H1 (cell line): ENCODE measurements around the gene AQP12A. TPM values are rescaled to one million over a fixed set of nuclear protein-coding genes. Genes with fewer than 3 reads are reported as not detected.
"Not testable (repeated sequence)": the region's sequence is repeated elsewhere in the genome, so short reads cannot be mapped to it uniquely, and the experiment has no call there.

ENCODE experiments used
- CTCF ChIA-PET: fragments of 300-600 bp; sonication (Branson Sonifier 250); formaldehyde crosslinking; loops from one replicate; lab custom pipeline; 2021; ENCODE audit not compliant: partially characterized antibody; lab: Charles Lee
- POLR2A ChIA-PET: fragments of 300-600 bp; sonication (Branson Sonifier 250); formaldehyde crosslinking; loops from one replicate; lab custom pipeline; 2021; ENCODE audit warnings: inconsistent platforms; ENCODE audit not compliant: partially characterized antibody; lab: Charles Lee
- DNase-seq, 2 experiments: peaks; one replicate each; pipeline versions ENCODE4 v3.0.0 to v3.0.0-alpha.2; 2010 to 2022; ENCODE audit warnings: low spot score in 2 of 2, low read depth in 1 of 2, mixed read lengths in 1 of 2
- FAIRE-seq: peaks from 2 replicates; lab custom pipeline; 2011; peaks lifted over from hg19 to GRCh38; lab: Jason Lieb, UNC
- H2AFZ ChIP-seq: 2 replicates; pipeline ENCODE4 v1.8.1; 2012; ENCODE audit warnings: low read length, inconsistent platforms
- H2AK5ac ChIP-seq: 2 replicates; pipeline ENCODE4 v1.6.1; 2013; ENCODE audit warnings: low read depth, low read length
- H2BK120ac ChIP-seq: replicated peaks from 2 replicates; pipeline ENCODE3; 2013; ENCODE audit warnings: low read depth, low read length, inconsistent platforms
- H2BK12ac ChIP-seq: 2 replicates; pipeline ENCODE4 v1.6.1; 2013; ENCODE audit warnings: low read depth, low read length
- H2BK15ac ChIP-seq: 2 replicates; pipeline ENCODE4 v1.6.1; 2013; ENCODE audit warnings: low read length
- H2BK20ac ChIP-seq: 2 replicates; pipeline ENCODE4 v1.6.1; 2013; ENCODE audit warnings: low read length
- H2BK5ac ChIP-seq: 2 replicates; pipeline ENCODE4 v1.6.1; 2013; ENCODE audit warnings: low read depth, low read length
- H3K14ac ChIP-seq: 2 replicates; pipeline ENCODE4 v1.6.1; 2013; ENCODE audit warnings: inconsistent platforms; ENCODE audit not compliant: insufficient read length
- H3K18ac ChIP-seq: 2 replicates; pipeline ENCODE4 v1.6.1; 2013; ENCODE audit warnings: low read length; ENCODE audit errors: extremely low read depth
- H3K23ac ChIP-seq: 2 replicates; pipeline ENCODE4 v1.6.1; 2013; ENCODE audit warnings: inconsistent platforms; ENCODE audit not compliant: insufficient read length
- H3K23me2 ChIP-seq: 2 replicates; pipeline ENCODE4 v1.6.1; 2013; ENCODE audit warnings: low read depth, low read length
- H3K27ac ChIP-seq: 2 replicates; pipeline ENCODE4 v1.6.1; 2011; ENCODE audit warnings: low read depth, low read length, inconsistent platforms
- H3K27me3 ChIP-seq, 4 experiments: replicated peaks in 1 of 4; 1 replicate in 1 of 4; 2 replicates in 3 of 4; pipeline versions ENCODE4 v1.6.1 to v1.8.1; 2011 to 2013; ENCODE audit warnings: low read length in 3 of 4, mild to moderate bottlenecking in 3 of 4, inconsistent platforms in 2 of 4, mixed read lengths in 2 of 4, moderate library complexity in 1 of 4; ENCODE audit not compliant: control insufficient read depth in 3 of 4, insufficient read depth in 3 of 4; ENCODE audit errors: extremely low read depth in 1 of 4
- H3K36me3 ChIP-seq, 4 experiments: 2 replicates each; pipeline versions ENCODE4 v1.6.1 to v1.8.1; 2011 to 2013; ENCODE audit warnings: mild to moderate bottlenecking in 4 of 4, low read length in 3 of 4, moderate library complexity in 2 of 4, control low read depth in 1 of 4, inconsistent platforms in 1 of 4; ENCODE audit not compliant: insufficient read depth in 4 of 4, control insufficient read depth in 2 of 4
- H3K4ac ChIP-seq: replicated peaks from 2 replicates; pipeline ENCODE3; 2013; ENCODE audit warnings: low read length, low read depth, mixed read lengths, inconsistent platforms; ENCODE audit not compliant: insufficient read length
- H3K4me1 ChIP-seq, 4 experiments: replicated peaks in 1 of 4; 1 replicate in 1 of 4; 2 replicates in 3 of 4; pipeline versions ENCODE4 v1.6.1 to v1.8.1; 2011 to 2013; ENCODE audit warnings: low read length in 3 of 4, inconsistent platforms in 2 of 4, mixed read lengths in 1 of 4; ENCODE audit not compliant: insufficient read depth in 4 of 4, control insufficient read depth in 3 of 4
- H3K4me2 ChIP-seq, 2 experiments: 2 replicates each; pipeline versions ENCODE4 v1.6.1 to v1.8.1; 2011 to 2013; ENCODE audit warnings: low read depth in 2 of 2, low read length in 2 of 2, control low read depth in 1 of 2, inconsistent platforms in 1 of 2, mild to moderate bottlenecking in 1 of 2; ENCODE audit not compliant: insufficient read depth in 1 of 2
- H3K4me3 ChIP-seq, 4 experiments: fragments of 200-600, 300-600 bp in 1 of 4; sonication (generic), shearing (Covaris generic), sonication (Bioruptor Twin) in 1 of 4; 2 replicates each; pipeline versions ENCODE4 v1.5.1 to v1.8.1; 2011 to 2016; ENCODE audit warnings: low read length in 4 of 4, low read depth in 3 of 4, control low read depth in 2 of 4, inconsistent platforms in 2 of 4, mild to moderate bottlenecking in 2 of 4, mixed read lengths in 1 of 4, moderate library complexity in 1 of 4; ENCODE audit not compliant: insufficient read depth in 2 of 4; ENCODE audit errors: extremely low read depth in 1 of 4
- H3K56ac ChIP-seq: replicated peaks from 2 replicates; pipeline ENCODE3; 2013; ENCODE audit warnings: low read depth, mild to moderate bottlenecking, mixed read lengths, low read length, inconsistent platforms; ENCODE audit not compliant: insufficient read length
- H3K79me1 ChIP-seq: 2 replicates; pipeline ENCODE4 v1.6.1; 2013; ENCODE audit warnings: low read depth, low read length, control low read depth
- H3K79me2 ChIP-seq, 2 experiments: 2 replicates each; pipeline versions ENCODE4 v1.6.1 to v1.8.1; 2012 to 2013; ENCODE audit warnings: low read length in 2 of 2, mild to moderate bottlenecking in 2 of 2, inconsistent platforms in 1 of 2; ENCODE audit not compliant: insufficient read depth in 2 of 2, control insufficient read depth in 1 of 2
- H3K9ac ChIP-seq, 4 experiments: replicated peaks in 1 of 4; 1 replicate in 1 of 4; 2 replicates in 3 of 4; pipeline versions ENCODE4 v1.6.1 to v1.8.1; 2011 to 2013; ENCODE audit warnings: low read depth in 3 of 4, low read length in 3 of 4, control low read depth in 2 of 4, mild to moderate bottlenecking in 2 of 4, moderate library complexity in 2 of 4, inconsistent platforms in 1 of 4; ENCODE audit errors: extremely low read depth in 1 of 4
- H3K9me3 ChIP-seq, 2 experiments: 2 replicates each; pipeline versions ENCODE4 v1.6.1 to v1.8.1; 2012 to 2013; ENCODE audit warnings: mild to moderate bottlenecking in 2 of 2, moderate library complexity in 2 of 2, control low read depth in 1 of 2, inconsistent platforms in 1 of 2, low read depth in 1 of 2, low read length in 1 of 2, mixed read lengths in 1 of 2; ENCODE audit not compliant: insufficient read depth in 2 of 2
- H4K20me1 ChIP-seq, 2 experiments: replicated peaks in 1 of 2; 2 replicates each; pipeline versions ENCODE3 to v1.8.1; 2011 to 2013; ENCODE audit warnings: inconsistent platforms in 2 of 2, low read length in 2 of 2, mild to moderate bottlenecking in 1 of 2; ENCODE audit not compliant: insufficient read depth in 2 of 2, control insufficient read depth in 1 of 2
- H4K5ac ChIP-seq: 2 replicates; pipeline ENCODE4 v1.6.1; 2013; ENCODE audit warnings: low read length, low read depth, mixed read lengths, inconsistent platforms; ENCODE audit not compliant: insufficient read length
- H4K8ac ChIP-seq: 2 replicates; pipeline ENCODE4 v1.8.0; 2013; ENCODE audit warnings: mild to moderate bottlenecking, moderate library complexity, low read length, inconsistent platforms; ENCODE audit not compliant: insufficient read depth; ENCODE audit errors: extremely low read depth
- H4K91ac ChIP-seq: replicated peaks from 2 replicates; pipeline ENCODE3; 2013; ENCODE audit warnings: low read length, mixed read lengths, inconsistent platforms; ENCODE audit not compliant: insufficient read length
- WGBS, 2 experiments: shearing (Covaris generic) in 1 of 2; methylation state at CpG; one replicate each; pipeline versions ENCODE4 v1.1.6 to v1.1.7; 2013 to 2015; ENCODE audit warnings: low lambda C conversion rate in 2 of 2, mixed read lengths in 2 of 2, inconsistent platforms in 1 of 2, low coverage in 1 of 2, missing lambda C conversion rate in 1 of 2; ENCODE audit not compliant: insufficient replicate concordance in 2 of 2, insufficient coverage in 1 of 2, insufficient read length in 1 of 2; ENCODE audit errors: extremely low coverage in 1 of 2, missing lambda C conversion rate in 1 of 2; 5-methylcytosine and 5-hydroxymethylcytosine counted together
- polyA plus RNA-seq, 7 experiments: library from polyadenylated mRNA; depleted of rRNA in 3 of 7; stranded (reverse) in 5 of 7; unstranded in 2 of 7; fragments of >200 nt in 5 of 7; fragments of 200-250 nt in 2 of 7; gene quantifications; 1 replicate in 5 of 7; 2 replicates in 1 of 7; 4 replicates in 1 of 7; pipeline versions ENCODE4 v1.2.1 to v1.2.3, GENCODE V29; 2011 to 2013; ENCODE audit warnings: missing spikeins in 2 of 7, mixed read lengths in 2 of 7
- total RNA-seq: library from RNA; stranded (reverse); fragmentation: NEBNext Ultra II Directional; extraction: Animal tissue kit (Norgen Biotek cat#: 25700); gene quantifications from 2 replicates; pipeline ENCODE4 v1.2.1, GENCODE V29; 2021

AQP12A gene
- total and polyA plus RNA-seq, 2 of the 8 experiments (the other 6 are each of a cell fraction or from before 2014, with no cell fraction given) = not detected

- H2BK120ac ChIP-seq, H3K4me2 ChIP-seq, POLR2A ChIA-PET, H2BK20ac ChIP-seq, DNase-seq, H3K27me3 ChIP-seq, H3K23me2 ChIP-seq, H3K14ac ChIP-seq, H2AK5ac ChIP-seq, H2AFZ ChIP-seq, CTCF ChIA-PET, H3K9ac ChIP-seq, H2BK5ac ChIP-seq, H3K27ac ChIP-seq, H3K18ac ChIP-seq, H3K56ac ChIP-seq, H3K4me1 ChIP-seq, H3K79me2 ChIP-seq, H2BK15ac ChIP-seq, H3K36me3 ChIP-seq, FAIRE-seq, H4K5ac ChIP-seq, H3K79me1 ChIP-seq, H3K9me3 ChIP-seq, H4K91ac ChIP-seq, H3K4me3 ChIP-seq, H3K4ac ChIP-seq, H4K20me1 ChIP-seq, H3K23ac ChIP-seq, H2BK12ac ChIP-seq: not testable (repeated sequence)
- peak overlapping the region; percentile 51; the same call in 1 of the 2 replicates for H4K8ac ChIP-seq
- 63% methylated on average over 3 of the region's 8 CpGs; no CpG with 5 or more reads in 1 of the 2 experiments for WGBS, 2 experiments
Measured at GRCh38 chr2:240699835-240700234, 8.2 kb downstream of the AQP12A start.

DNA sequence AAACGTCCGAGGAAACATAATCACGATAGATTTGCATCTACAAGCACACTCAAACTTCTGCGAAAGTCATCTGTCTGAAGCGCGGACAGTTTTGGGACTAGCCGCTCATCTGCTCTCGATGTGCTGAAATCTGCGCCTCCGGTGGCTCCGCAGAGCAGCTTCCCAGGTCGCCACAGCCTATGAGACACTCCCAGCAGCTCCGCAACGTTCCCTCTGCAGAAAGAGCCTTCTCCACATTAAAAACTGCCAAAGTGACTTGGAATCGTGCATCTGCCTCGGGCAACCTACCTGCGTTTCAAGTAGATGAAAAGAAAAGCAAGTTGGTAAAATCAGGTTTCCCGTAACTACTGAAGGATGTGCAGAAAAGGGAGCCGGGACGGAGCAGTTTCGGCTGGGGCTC is 8.9 kb downstream of the AQP12A start:
- H2AK5ac ChIP-seq, H3K9ac ChIP-seq, H3K4me2 ChIP-seq, H3K27ac ChIP-seq, H2BK5ac ChIP-seq, H4K5ac ChIP-seq, H3K4me3 ChIP-seq, H3K56ac ChIP-seq, H3K18ac ChIP-seq, H4K91ac ChIP-seq, H3K14ac ChIP-seq, H3K23ac ChIP-seq, H3K9me3 ChIP-seq, H3K36me3 ChIP-seq, H3K4me1 ChIP-seq, FAIRE-seq, H3K79me1 ChIP-seq, H2BK120ac ChIP-seq, H3K4ac ChIP-seq, H3K79me2 ChIP-seq, H2BK20ac ChIP-seq, H4K20me1 ChIP-seq, H2AFZ ChIP-seq, H2BK15ac ChIP-seq, H4K8ac ChIP-seq, H3K23me2 ChIP-seq, DNase-seq, H2BK12ac ChIP-seq, POLR2A ChIA-PET, H3K27me3 ChIP-seq: not testable (repeated sequence)
- CTCF ChIA-PET = interaction anchor here (0.7 to 0.9 kb wide), 2 partner anchors 52 to 286 kb away, joined by 3 read pairs; no protein-coding TSS in a partner anchor
- WGBS, 2 experiments = 79% methylated on average over 18 of the region's 21 CpGs; no CpG with 5 or more reads in 1 of the 2 experiments
